Left lobe of liver (tissue), 2 donors: ENCODE measurements around the gene PLEKHA4. TPM values are rescaled to one million over a fixed set of nuclear protein-coding genes. Genes with fewer than 3 reads are reported as not detected.
A peak's percentile ranks its signal among the peaks of the same experiment; 100 is the strongest.

Experiments used
- ATAC-seq: fragments of 200-7000 bp; cut with Tn5 transposase; one replicate; pipeline ENCODE4 v1.9.1; 2020; ENCODE audit warnings: mild to moderate bottlenecking, moderate library complexity
- DNase-seq: peaks from one replicate; pipeline ENCODE4 v3.0.0-alpha.2; 2020; ENCODE audit warnings: low spot score
- total RNA-seq: library from RNA; stranded (reverse); gene quantifications from one replicate; pipeline ENCODE4 v1.2.1, GENCODE V29; 2021
- donor health status: DM: no; HTN: no; CAD: no; lungs with moderate emphysema.
- donor health status: DM: no; HTN: yes; CAD: no.

The PLEKHA4 gene
- total RNA-seq, 1 donor from 2014 or later: 7.6 TPM

GRCh38 chr19:48835734-48836088, 32.7 kb downstream of the PLEKHA4 start:
- ATAC-seq: peak; percentile 93
- DNase-seq: peak; percentile 95

GRCh38 chr19:48833977-48834376, 34.4 kb downstream of the PLEKHA4 start:
- DNase-seq (no peak), ATAC-seq (no peak)

DNA sequence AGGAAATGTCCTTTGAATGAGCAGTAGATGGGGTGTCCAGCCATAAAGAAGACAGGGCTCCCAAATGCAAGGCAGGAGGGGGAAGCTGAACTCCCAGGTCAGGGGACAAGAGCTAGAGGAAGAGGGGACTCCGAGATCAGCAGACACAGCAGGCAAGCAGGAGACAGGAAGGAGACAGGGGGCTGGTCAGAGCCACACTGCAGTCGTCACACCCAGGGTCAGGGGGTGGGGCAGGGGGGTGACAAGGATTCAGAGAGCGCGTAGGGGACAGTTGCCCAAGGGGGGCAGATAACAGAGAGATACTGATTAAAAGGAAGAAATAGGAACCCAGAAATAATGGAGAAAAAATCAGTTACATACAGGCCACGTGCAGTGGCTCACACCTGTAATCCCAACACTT, 35.4 kb downstream of the PLEKHA4 start:
- ATAC-seq: no peak
- DNase-seq: no peak

- DNase-seq (no peak), ATAC-seq (no peak)
These were observed 37.5 kb downstream of the PLEKHA4 start for GRCh38 chr19:48830965-48831364.

DNA sequence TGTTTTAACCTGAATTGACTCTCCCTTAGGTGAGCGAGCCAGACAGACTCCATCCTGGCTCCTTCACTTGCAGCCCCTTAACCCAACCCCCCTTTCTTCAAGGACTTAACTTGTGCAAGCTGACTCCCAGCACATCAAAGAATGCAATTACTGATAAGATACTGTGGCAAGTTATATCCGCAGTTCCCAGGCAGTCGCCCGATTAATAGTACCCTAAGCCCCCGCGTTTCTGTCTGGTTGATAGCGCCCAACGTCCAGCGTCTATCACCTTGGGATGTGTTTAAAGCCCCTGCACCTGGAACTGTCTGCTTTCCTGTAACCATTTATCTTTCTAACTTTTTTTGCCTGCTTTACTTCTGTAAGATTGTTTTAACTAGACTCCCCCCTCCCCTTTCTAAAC, 38.3 kb downstream of the PLEKHA4 start:
- ATAC-seq: no peak
- DNase-seq: no peak

- ATAC-seq: peak; percentile 84
- DNase-seq: peak; percentile 92
These were observed 41.8 kb downstream of the PLEKHA4 start for GRCh38 chr19:48826606-48827020.

DNA sequence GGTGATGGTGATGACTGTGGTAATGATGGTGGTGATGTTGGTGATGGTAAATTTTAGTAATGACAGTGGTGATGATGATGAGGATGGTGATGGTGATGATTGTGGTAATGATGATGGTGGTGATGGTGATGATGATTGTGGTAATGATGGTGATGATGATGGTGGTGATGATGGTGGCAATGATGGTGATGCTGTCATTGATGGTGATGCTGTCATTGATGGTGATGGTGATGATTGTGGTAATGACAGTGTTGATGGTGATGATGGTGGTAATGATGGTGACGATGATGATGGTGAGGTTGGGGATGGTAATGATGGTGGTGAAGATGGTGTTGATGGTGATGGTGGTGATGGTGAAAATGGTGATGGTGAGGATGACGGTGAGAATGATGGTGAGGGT, 45.9 kb downstream of the PLEKHA4 start:
- DNase-seq (no peak), ATAC-seq (no peak)

DNA sequence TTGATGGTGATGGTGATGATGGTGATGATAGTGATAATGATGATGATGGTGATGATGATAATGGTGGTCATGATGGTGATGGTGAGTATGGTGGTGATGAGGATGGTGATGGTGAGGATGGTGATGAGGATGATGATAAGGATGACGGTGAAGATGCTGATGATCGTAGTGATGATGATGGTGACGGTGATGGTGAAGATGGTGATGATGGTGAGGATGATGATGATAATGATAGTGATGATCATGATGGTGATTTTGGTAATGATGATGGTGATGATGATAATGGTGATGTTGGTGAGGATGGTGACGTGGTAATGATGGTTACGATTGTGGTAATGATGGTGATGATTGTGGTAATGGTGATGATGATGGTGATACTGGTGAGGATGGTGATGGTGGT, 46.8 kb downstream of the PLEKHA4 start:
- no peak for ATAC-seq
- no peak for DNase-seq

DNA sequence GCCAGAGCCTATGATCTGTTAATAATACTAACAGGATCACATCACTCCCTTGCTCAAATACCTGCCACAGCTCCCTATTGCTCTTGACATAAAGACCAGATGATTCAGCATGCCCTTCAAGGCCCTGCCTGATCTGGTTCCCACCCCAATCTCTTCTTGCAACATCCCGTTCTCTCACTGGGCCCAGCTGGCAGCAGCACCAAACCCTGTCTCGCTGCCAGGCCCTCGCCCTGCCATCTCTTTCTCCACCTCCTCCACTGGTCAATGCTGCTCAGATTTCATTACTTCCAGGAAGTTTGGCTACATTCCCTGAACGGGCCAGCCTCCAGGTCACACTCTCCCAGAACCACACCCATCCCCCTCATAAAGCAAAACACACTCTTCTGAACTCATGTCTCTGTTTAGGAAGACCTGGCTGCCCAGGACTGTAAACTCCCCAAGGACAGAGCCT, 49.0 kb downstream of the PLEKHA4 start:
- peak; percentile 80 for ATAC-seq
- DNase-seq: peak; percentile 97

- DNase-seq (peak; percentile 58), ATAC-seq (peak; percentile 19)
These were observed 50.1 kb downstream of the PLEKHA4 start for GRCh38 chr19:48818234-48818820.

GRCh38 chr19:48817585-48818124, 50.8 kb downstream of the PLEKHA4 start:
- DNase-seq (no peak), ATAC-seq (no peak)

- ATAC-seq: peak; percentile 16
These were observed 52.4 kb downstream of the PLEKHA4 start for GRCh38 chr19:48815870-48816501.

GRCh38 chr19:48814895-48815294, 53.5 kb downstream of the PLEKHA4 start:
- DNase-seq: no peak
- ATAC-seq: no peak

More at GRCh38 chr19:48815870-48816501, 52.4 kb downstream of the PLEKHA4 start:
- DNase-seq: no peak

DNA sequence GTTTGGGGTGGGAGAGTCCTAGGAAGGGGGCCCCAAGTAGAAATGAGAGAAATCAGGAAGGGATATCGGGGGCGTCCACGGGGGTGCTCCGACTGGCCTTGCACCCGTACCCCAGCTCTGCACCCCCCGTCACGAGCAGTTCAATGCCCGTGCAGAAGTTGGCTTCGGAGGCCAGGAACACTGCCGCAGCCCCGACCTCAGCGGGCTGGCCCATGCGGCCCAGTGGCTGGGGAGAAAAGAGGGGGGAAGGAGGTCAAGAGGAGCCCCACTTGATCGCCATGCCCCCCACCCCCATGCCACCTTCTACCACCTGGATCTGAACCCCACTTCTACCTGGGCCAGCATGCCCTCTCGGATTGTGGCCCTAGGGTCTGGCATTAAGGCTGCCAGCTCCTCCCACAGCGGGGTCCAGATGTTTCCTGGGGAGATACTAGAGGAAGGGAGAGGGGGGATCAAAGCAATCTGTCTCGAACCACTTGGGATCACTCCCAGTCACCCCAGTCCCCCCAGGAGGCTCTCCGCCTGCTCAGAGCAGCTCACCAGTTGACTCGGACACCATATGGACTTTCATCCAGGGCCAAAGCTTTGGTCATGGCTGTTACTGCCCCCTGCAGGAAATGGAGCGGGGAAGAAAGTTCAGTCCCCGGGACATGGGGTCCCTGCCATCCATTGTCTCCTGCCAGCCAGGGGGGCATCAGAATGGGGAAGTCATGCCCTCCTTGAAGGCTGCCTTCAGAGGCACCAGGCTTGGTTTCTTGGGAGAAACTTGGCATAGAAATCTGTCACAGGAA, 55.1 kb downstream of the PLEKHA4 start:
- no peak for ATAC-seq
- peak; percentile 56 for DNase-seq

GRCh38 chr19:48812094-48812929, 56.1 kb downstream of the PLEKHA4 start:
- ATAC-seq (peak; percentile 74), DNase-seq (peak; percentile 98)

DNA sequence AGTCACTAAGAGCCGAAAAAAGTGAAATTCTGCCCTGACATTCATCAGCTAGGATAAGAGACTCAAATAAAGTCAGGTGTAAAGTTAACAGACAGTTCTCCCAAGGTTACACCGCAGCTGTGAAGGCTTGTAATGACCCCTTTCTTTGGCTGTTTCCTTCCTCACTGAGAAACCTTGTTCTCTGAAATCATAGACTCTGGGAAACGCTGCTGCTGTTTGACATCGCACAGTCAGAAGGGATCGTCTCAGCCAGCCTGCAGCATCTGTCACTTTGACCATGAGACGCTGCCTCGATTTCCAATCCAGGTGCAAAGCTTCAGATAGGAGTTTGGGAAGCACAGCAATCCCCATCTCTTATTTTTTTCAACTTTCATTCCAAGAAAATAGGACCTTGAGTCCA, 58.3 kb downstream of the PLEKHA4 start:
- DNase-seq: no peak

GRCh38 chr19:48807590-48808308, 60.7 kb downstream of the PLEKHA4 start:
- ATAC-seq: peak; percentile 48
- peak; percentile 87 for DNase-seq

More for the DNA sequence above, 58.3 kb downstream of the PLEKHA4 start:
- no peak for ATAC-seq

DNA sequence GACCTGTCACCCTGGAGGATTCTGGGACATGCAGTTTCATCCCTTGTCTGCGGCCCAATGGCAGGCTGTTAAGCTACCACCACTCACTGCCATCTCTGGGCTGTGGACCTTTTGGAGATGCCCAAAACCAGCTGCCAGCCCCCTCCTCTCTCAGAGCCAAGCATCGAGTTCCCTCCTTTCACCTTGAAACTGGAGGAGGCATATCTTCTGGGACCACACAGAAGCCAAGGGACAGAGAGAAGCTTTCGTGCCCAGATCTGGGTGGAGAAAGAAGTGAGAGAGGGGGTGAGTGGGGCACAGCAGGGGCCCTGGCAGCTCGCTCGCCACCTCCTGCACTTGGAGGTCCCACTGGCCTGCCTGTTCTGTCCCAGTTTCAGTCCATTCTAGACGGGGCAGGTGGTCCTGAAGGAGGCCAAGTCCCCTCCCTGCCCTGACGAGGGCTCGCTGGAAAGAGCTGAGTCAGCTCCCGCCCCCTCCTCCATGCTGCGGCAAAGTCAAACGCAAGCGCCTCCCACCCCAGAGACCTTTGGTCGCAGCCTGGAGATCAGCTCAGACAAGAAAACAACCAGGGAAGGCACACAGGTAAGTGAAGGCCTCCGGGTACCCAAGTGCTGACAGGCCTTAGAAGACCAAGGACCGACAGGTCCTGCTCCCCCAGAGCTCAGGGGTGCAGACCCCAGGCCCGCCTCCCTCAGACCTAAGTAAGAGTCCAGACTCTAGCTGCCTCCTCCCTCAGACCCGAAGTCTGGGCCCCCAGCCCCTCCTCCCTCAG, 61.4 kb downstream of the PLEKHA4 start:
- DNase-seq (peak; percentile 92), ATAC-seq (peak; percentile 73)

GRCh38 chr19:48806518-48806817, 61.9 kb downstream of the PLEKHA4 start:
- DNase-seq: peak; percentile 79

More at GRCh38 chr19:48806518-48806817, 61.9 kb downstream of the PLEKHA4 start:
- ATAC-seq: no peak
